Neural cell (in vitro differentiated cells): ENCODE results near the gene SLC36A1.

ENCODE experiments used
- CTCF ChIP-seq: fragments of 450-650 bp; IDR thresholded peaks from 2 replicates; pipeline ENCODE4 v1.5.1; 2014; ENCODE audit warnings: antibody characterized with exemption, mild to moderate bottlenecking, moderate library complexity; ENCODE audit not compliant: poor library complexity, severe bottlenecking
- EP300 ChIP-seq: fragments of 450-650 bp; conservative IDR thresholded peaks from 2 replicates; pipeline ENCODE4 v1.6.1; 2014; ENCODE audit warnings: antibody characterized with exemption, mild to moderate bottlenecking, moderate library complexity; ENCODE audit not compliant: poor library complexity, severe bottlenecking
- EZH2 ChIP-seq: fragments of 200-600, 300-800 bp; shearing (Covaris generic), sonication (generic); IDR thresholded peaks from 2 replicates; pipeline ENCODE4 v1.6.1; 2014; ENCODE audit warnings: antibody characterized with exemption, low read length, borderline replicate concordance, mild to moderate bottlenecking; ENCODE audit not compliant: insufficient read depth, poor library complexity, severe bottlenecking
- MXI1 ChIP-seq: fragments of 450-650 bp; conservative IDR thresholded peaks from 2 replicates; pipeline ENCODE4 v1.6.1; 2014; ENCODE audit warnings: antibody characterized with exemption, mild to moderate bottlenecking; ENCODE audit not compliant: poor library complexity, severe bottlenecking
- POLR2AphosphoS5 ChIP-seq: IDR thresholded peaks from 2 replicates; pipeline ENCODE4 v1.6.1; 2012
- REST ChIP-seq: IDR thresholded peaks from 2 replicates; pipeline ENCODE4 v1.6.1; 2012; ENCODE audit warnings: borderline replicate concordance
- SMC3 ChIP-seq: fragments of 450-650 bp; conservative IDR thresholded peaks from 2 replicates; pipeline ENCODE4 v1.6.1; 2014; ENCODE audit warnings: antibody characterized with exemption, mild to moderate bottlenecking, moderate library complexity; ENCODE audit not compliant: poor library complexity
- TAF1 ChIP-seq: IDR thresholded peaks from 2 replicates; pipeline ENCODE4 v1.6.1; 2012; ENCODE audit warnings: low read depth

- TF ChIP-seq REST = no peak
- no peak for TF ChIP-seq CTCF
- no peak for TF ChIP-seq POLR2AphosphoS5
- no peak for TF ChIP-seq EZH2
- no peak for TF ChIP-seq TAF1
- TF ChIP-seq EP300 = no peak
- TF ChIP-seq SMC3 = no peak
- TF ChIP-seq MXI1 = no peak
These were observed 74.8 kb downstream of the SLC36A1 start for GRCh38 chr5:151522226-151522625.
